ENCODE results near the gene TNMD.
"Not testable (repeated sequence)": the region's sequence is repeated elsewhere in the genome, so short reads cannot be mapped to it uniquely, and the experiment has no call there.

TNMD gene

GRCh38 chrX:100584611-100585010, at the start of gene TNMD:
Gene TNMD, plus strand, starts transcription at chrX:100584936. Its CDS starts 83 bp downstream, at chrX:100585019.
- no peak for DNase-seq

DNA sequence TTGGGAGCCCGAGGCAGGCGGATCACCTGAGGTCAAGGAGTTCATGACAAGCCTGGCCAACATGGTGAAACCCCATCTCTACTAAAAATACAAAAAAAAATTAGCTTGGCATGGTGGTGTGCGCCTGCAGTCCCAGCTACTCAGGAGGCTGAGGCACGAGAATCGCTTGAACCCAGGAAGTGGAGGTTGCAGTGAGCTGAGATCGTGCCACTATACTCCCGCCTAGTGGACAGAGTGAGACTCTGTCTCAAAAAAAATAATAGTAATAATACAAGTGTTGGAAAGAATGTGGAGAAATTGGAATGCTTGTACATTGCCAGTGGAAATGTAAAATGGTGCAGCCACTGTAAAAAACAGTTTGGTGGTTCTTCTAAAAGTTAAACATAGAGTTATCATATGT, 19.2 kb upstream of the TNMD start:
- not testable (repeated sequence) for DNase-seq

DNA sequence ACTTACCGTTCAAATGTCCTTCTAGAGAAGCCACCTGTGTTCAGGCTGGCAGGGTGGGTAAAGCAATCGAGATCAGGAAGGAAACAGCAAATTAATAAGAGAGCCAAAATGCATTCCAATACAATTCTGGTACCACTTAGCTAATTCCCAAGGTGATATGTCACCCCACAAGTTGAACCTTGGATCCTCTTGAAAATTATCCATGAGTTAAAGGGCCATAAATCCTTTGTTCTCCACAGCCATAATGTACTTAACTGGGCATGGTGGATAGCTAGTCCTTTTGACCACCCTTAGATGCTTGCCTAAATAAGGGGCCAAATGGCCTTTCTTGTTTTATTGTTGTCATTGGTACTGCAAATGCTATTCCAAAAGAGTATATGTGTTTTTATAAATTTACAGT, 2.0 kb downstream of the TNMD start:
- DNase-seq: no peak

- DNase-seq: no peak
These were observed 3.1 kb downstream of the TNMD start for GRCh38 chrX:100587861-100588260.

- no peak for DNase-seq
These were observed 6.7 kb downstream of the TNMD start for GRCh38 chrX:100591256-100592051.

DNA sequence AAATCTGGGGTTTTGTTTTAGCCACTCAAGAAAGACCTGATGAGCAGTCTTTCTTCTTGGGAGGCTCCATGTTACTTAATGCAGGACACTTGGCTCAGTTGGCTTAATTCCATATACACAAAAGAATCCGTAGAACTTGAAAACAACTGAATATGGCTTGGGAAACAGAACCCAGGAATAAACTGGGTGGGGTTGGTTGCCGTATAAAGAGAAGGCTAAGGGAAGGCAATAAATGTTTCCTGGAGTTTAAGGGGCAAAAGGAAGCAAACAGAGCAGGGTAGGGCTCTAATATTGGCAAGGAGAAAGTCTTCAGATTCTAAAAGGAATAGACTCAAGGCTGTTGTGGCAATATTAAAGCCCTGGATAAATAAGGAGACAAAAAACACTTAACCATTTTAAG, 8.4 kb downstream of the TNMD start:
- no peak for DNase-seq

GRCh38 chrX:100593581-100593980, 8.8 kb downstream of the TNMD start:
- DNase-seq: no peak

GRCh38 chrX:100596601-100597000, 11.9 kb downstream of the TNMD start:
- DNase-seq: no peak

DNA sequence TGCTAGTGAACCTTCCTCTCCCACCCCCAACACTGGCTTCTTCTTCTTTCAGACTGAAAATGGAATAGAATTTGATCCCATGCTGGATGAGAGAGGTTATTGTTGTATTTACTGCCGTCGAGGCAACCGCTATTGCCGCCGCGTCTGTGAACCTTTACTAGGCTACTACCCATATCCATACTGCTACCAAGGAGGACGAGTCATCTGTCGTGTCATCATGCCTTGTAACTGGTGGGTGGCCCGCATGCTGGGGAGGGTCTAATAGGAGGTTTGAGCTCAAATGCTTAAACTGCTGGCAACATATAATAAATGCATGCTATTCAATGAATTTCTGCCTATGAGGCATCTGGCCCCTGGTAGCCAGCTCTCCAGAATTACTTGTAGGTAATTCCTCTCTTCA, 14.7 kb downstream of the TNMD start:
- no peak for DNase-seq

DNA sequence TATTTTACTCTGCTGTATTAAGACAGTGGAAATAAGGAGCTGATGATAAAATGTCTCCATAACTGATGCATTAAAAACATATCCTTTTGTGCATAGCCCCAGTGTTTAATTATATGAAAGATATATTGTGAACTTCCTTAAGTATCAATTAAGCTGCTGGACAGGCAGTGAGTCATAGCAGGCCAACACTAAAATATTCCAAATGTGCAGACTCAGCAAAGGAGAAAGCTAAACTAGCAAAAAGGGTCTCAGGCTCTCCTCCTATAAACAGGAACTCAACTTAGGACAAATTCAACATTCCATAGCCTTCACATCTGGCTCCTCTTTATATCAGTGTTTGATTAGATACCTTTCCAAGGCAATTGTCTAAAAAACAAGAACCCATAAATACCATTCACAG, 15.6 kb downstream of the TNMD start:
- DNase-seq: no peak

DNA sequence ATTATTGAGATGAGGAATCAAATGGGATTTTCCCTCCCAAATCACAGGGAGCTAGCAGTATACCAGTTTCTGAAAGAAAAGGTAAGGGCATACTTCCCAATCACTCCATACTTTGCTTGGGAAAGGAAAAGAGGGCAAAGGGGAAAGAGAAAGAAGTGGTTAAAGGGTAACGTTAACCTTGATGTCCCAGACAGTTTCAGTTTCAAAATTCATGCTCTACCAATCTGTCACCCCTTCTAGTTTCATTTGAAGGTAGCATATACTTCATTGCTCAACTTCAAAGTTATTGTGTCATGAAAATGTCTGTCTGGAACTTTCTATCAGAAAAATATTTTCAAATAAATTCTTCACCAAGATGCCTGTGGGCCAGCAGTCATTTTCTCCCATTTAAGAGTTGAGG, 16.0 kb downstream of the TNMD start:
- no peak for DNase-seq

DNA sequence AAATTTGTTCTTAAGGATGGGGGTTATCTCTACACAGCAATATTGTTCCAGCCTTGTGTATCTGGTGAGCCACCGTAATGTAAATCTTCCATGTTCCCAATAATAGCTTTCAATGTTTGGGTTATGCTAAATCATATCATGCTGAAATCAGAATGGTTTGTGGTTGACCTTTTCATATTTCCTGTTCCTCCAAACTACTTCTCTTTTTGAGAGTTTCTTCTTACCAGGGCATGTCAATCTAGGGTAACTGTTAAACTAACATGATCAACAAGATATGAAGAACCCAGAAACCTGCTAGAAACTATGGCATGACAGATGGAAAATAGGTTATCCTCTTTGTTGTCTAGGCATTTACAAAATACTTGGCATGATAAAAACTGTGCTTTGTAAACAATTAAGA, 22.0 kb downstream of the TNMD start:
- no peak for DNase-seq

DNA sequence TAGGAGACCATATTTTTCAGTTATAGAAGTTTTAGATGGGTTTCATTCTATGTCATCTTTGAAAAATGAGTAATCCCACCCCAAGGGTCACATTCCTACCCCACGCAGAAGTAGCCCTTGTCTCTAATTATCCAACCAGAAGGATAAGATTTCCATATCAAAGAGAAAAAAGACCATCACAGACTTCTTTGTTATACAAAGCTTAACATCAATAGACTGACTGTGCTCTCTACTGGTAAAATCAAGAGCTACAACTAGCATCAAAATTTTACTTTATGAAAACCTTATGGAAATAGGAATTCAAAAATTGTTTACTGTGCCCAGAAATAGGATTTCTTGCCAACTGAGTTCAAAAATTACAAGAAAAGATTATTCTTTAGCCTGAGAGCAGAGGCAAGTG, 24.9 kb downstream of the TNMD start:
- DNase-seq: no peak

DNA sequence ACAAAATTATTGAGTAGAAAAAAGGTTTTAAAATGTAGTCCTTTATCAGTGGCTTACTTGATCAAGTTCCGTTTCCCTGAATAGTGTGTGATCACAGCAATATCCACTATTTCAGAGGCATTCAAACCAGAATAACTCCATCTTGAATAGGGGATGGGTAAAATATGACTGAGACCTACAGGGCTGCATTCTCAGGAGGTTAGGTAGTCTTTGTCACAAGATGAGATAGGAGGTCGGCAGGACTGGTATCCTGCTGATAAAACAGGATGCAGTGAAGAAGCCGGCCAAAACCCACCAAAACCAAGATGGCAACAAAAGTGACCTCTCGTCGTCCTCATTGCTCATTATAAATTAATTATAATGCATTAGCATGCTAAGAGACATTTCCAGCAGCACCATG, 27.2 kb downstream of the TNMD start:
- no peak for DNase-seq

DNA sequence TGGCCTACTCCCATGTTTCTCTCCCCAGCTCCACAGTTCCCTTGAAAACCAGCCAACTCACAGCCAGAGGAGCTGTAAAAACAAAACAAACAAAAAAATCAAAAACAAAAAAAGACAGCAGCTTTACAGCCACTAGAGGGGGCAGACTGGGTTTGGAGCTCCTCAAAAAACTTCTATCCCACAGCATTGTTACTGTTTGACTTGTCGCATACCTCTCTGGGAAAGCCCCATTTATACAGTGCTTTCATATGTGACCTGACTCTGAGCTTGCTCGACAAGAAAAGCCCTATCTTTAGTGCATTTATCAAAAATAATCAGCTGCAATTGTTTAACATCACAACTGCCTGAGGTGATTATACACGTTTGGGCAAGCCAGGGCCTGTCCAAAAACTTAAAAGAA, 30.3 kb downstream of the TNMD start:
- no peak for DNase-seq

- DNase-seq: no peak
These were observed 38.3 kb downstream of the TNMD start for GRCh38 chrX:100623001-100623400.

DNA sequence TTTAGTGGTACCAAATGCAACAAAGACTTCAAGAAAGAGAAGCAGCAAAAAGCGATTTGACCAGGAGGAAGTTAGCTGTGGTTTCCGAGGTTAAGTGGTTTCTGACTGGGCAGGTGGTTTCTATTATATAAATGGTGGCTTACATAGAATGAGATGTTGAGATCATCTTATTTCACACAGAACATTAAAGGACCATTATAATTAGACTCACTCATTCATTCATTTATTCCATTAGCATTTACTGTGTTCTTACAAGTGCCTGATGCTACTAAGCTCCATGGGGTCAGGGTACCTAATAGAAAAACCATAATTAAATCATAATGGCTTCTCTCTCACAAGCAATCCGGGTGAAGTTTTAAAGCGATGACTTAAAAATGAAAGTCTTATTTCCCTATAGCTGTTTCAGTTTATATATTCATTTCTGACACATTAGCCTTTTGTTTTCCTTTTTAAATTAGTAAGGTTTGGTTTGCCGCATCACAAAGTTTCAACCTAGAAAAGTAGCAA, 41.3 kb downstream of the TNMD start:
- DNase-seq: peak in 1 of 2 experiments; percentile 4

- no peak for DNase-seq
These were observed 50.3 kb downstream of the TNMD start for GRCh38 chrX:100635040-100635439.

DNA sequence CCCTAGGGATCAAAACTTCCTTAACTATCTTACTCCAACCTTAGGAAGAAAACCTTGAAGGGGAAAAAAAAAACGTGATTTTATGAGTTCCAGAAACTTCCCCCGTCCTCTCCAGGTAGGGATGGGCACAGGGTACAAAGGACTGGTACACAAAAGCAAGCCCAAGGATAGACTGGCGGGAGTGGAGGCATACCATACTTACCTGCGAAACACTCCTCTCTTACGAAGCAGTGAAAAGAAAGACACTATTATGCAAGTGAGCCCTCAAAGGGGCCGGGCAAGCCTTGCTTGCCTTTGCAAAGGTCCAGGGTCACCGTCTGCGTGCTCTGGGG, 51.2 kb downstream of the TNMD start:
- DNase-seq: no peak

DNA sequence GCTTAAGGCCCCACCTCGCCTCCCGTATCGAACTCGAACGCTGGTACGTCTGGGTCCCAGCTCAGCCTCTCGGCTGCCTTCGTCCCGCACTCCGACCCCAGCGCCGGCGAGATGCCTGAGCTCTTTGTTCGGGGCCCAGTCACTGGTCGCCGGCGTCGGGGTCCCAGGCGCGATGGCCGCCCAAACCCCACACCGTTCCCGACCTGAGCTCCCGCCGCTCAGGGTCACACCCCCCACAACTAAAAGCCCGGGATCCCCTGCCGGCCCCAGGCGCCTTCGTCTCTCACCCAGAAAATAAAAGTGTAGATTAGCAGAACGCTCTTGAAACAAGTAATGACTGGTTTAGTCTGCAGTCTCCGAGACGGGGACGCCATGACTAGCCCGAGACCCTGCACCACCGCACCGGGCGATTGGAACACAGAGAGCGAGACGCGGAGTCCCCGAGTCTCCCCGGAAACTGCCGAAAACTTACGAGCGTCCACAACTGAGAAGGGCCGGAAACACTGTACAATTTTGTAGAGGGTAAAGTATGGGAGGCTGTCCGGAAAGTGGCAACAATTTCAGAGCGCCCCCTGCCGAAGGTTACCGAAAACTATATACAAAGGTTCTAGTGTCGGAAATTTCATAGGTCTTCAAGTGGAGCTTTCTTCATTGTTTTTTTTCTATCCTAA, 51.7 kb downstream of the TNMD start, which contains the start of gene TSPAN6:
Gene TSPAN6, minus strand, starts transcription at position 486 of the 671 bp plus-strand sequence. Its CDS starts 112 bp downstream, at position 374.
- peak; percentile 71 to 79 for DNase-seq

- no peak for DNase-seq
These were observed 57.6 kb downstream of the TNMD start for GRCh38 chrX:100642290-100642689.

DNA sequence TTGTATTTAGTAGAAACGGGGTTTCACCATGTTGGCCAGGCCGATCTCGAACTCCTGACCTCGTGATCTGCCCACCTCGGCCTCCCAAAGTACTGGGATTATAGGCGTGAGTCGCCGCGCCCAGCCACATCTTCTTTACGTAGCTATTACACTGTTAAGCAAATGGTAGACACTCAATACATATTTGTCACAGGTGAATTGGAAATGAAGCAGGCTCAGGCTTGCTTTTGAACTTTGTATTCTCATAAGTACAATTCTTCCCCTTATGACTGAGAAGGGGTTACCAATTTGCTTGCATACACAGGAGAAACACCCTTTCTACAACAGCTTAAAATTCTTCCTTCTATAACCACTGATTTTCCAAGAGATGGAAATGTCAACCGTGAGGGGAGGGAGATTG, 58.5 kb downstream of the TNMD start:
- no peak for DNase-seq

DNA sequence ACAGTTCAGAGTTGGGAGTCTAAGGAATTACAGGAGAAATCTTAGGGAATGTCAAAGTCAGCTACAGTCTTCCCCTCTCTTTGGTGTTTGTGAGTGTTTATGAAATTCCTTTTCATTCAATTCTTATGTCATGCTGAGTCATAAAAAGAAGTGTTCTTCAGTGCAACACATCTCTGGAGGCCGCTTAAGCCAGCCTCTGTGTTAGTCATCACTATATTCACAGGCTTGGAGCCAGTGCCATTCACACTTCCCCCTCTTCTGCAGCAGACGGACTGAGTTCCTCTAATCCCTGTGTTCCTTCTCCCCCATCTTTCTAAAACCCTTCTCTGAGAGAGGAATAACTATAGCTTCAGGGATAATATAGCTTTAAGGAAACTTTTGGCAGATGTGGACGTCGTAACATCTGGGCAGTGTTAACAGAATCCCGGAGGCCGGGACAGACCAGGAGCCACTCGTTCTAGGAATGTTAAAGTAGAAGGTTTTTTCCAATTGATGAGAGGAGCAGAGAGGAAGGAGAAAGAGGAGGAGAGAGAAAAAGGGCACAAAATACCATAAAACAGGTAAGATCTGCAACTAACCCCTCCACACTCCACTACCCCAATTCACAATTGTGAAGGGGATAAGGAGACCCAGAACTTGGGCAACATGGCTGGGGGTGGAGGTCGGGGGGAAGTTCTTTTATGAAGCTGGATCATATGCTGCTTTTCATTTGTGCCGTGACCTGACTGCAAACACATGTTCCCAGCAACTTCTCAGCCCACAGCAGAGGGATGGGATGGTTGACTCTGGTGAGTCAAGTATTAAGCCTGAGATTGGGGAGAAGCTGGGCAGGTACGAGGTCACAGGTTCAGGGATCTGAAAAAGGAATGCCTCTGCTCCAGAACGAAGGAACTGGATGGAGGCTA, 59.5 kb downstream of the TNMD start, which contains the start of gene SRPX2:
Gene SRPX2, plus strand, starts transcription at position 244 of the 905 bp plus-strand sequence. CDS start 2,124 bp downstream, outside the sequence.
- DNase-seq: no peak

Data from activated CD4-positive, alpha-beta T cell treated with anti-CD3 and anti-CD28 coated beads, Interleukin-2, amount 50 U/mL, for 48 hours (primary cell).